ENCODE data around the gene TEX14.

The TEX14 gene

GRCh38 chr17:58722696-58723095 lies 30.9 kb upstream of the TEX14 start:
- H3K27me3 ChIP-seq (replicated peaks) = no peaks in the 10 kb centered on the region
- in situ Hi-C loops (cut with HindIII; ENCODE audit: low pct_ligation_motif_present, low sequenced_read_pairs) = no loop called here
- H3K36me3 ChIP-seq (replicated peaks) = no peaks in the 10 kb centered on the region
- no peak for DNase-seq
- H3K27ac ChIP-seq = no peak overlapping the region
- no peak overlapping the region for H3K4me3 ChIP-seq (ENCODE audit: low read depth, low read length)
- TF ChIP-seq CTCF (IDR thresholded peaks at IDR 0.05; ENCODE audit: low read depth, low read length, missing control alignments) = no peak

- DNase-seq = no peak
- Histone ChIP-seq H3K36me3 (replicated peaks) (no peaks in the 10 kb centered on the region), H3K27ac (no peak overlapping the region), H3K4me3 (ENCODE audit: low read depth, low read length) (no peak overlapping the region), H3K27me3 (replicated peaks) (no peaks in the 10 kb centered on the region)
- TF ChIP-seq CTCF (IDR thresholded peaks at IDR 0.05; ENCODE audit: low read depth, low read length, missing control alignments) = no peak
- in situ Hi-C loops (cut with HindIII; ENCODE audit: low pct_ligation_motif_present, low sequenced_read_pairs) = no loop called here
Measured at GRCh38 chr17:58722274-58722673, 30.4 kb upstream of the TEX14 start.

GRCh38 chr17:58710948-58711552 lies 19.2 kb upstream of the TEX14 start:
- in situ Hi-C loops (cut with HindIII; ENCODE audit: low pct_ligation_motif_present, low sequenced_read_pairs) = no loop called here
- no peak overlapping the region for H3K4me3 ChIP-seq (ENCODE audit: low read depth, low read length)
- no peaks in the 10 kb centered on the region for H3K27me3 ChIP-seq (replicated peaks)
- no peak overlapping the region for H3K27ac ChIP-seq
- TF ChIP-seq CTCF (IDR thresholded peaks at IDR 0.05; ENCODE audit: low read depth, low read length, missing control alignments) = peak; percentile 50
- no peaks in the 10 kb centered on the region for H3K36me3 ChIP-seq (replicated peaks)
- peak; percentile 62 for DNase-seq

- Histone ChIP-seq H3K4me3 (ENCODE audit: low read depth, low read length) (no peak overlapping the region), H3K27me3 (replicated peaks) (no peaks in the 10 kb centered on the region), H3K36me3 (replicated peaks) (no peaks in the 10 kb centered on the region), H3K27ac (no peak overlapping the region)
- in situ Hi-C loops (cut with HindIII; ENCODE audit: low pct_ligation_motif_present, low sequenced_read_pairs) = no loop called here
- no peak for DNase-seq
- TF ChIP-seq CTCF (IDR thresholded peaks at IDR 0.05; ENCODE audit: low read depth, low read length, missing control alignments) = no peak
Measured at GRCh38 chr17:58706351-58707140, 14.7 kb upstream of the TEX14 start.

GRCh38 chr17:58703916-58704286 lies 12.1 kb upstream of the TEX14 start:
- H3K36me3 ChIP-seq (replicated peaks) = no peaks in the 10 kb centered on the region
- no peak overlapping the region for H3K4me3 ChIP-seq (ENCODE audit: low read depth, low read length)
- TF ChIP-seq CTCF (IDR thresholded peaks at IDR 0.05; ENCODE audit: low read depth, low read length, missing control alignments) = no peak
- no peak for DNase-seq
- H3K27me3 ChIP-seq (replicated peaks) = no peaks in the 10 kb centered on the region
- in situ Hi-C loops (cut with HindIII; ENCODE audit: low pct_ligation_motif_present, low sequenced_read_pairs) = no loop called here
- H3K27ac ChIP-seq = no peak overlapping the region

Measured in brain microvascular endothelial cell (primary cell).